Measurements from ENCODE around the gene COX7A2L.

Gene COX7A2L

DNA sequence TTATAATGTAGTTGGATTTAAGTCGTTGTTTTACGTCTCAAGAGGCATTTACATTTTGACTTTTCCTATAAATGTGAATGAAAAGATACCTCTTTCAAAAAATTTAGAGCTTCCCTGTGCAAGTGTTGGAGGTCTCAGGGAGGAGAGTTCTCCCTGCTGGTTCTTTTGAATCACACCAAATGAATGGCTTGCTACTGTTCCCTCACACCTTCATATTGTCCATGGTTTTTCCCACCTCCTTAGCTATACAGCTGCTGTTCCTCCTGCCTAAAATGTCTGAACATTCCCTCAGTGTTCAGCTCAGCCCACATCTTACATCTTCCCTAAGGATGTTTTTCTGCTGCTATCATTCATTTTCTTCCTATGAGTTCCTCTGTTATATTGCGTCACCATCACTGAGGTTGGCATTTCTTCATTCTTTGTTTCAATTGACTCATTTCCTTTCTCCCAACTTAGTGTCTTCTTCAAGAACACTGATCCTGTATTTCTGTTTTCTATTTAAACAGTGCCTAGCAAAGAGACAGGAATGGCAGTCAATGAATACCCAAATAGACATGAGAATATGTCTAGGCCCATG lies 46.0 kb downstream of the COX7A2L start:
- DNase-seq = no peak

DNA sequence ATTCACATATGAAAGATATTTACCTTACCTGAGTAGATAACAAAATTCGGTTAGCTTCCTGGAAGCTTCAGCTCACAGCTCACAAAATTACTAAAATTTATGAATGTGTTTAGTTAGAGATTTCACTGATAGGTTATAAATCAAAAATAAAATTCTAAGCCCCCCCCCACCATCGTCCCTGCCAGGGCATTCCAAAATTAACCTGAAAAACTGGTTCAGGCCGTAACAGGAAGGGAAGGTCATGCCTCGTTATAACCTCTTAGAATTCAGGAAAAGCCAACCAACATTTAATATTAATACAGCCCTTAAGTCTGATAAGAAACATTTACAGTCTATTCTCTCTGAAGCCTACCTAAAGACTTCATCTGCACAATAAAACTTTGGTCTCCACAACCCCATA lies 48.9 kb downstream of the COX7A2L start:
- no peak for DNase-seq

- DNase-seq = no peak
Observed at GRCh38 chr2:42310007-42310515, 51.0 kb downstream of the COX7A2L start.

GRCh38 chr2:42309366-42309765 lies 51.7 kb downstream of the COX7A2L start:
- DNase-seq = no peak

DNA sequence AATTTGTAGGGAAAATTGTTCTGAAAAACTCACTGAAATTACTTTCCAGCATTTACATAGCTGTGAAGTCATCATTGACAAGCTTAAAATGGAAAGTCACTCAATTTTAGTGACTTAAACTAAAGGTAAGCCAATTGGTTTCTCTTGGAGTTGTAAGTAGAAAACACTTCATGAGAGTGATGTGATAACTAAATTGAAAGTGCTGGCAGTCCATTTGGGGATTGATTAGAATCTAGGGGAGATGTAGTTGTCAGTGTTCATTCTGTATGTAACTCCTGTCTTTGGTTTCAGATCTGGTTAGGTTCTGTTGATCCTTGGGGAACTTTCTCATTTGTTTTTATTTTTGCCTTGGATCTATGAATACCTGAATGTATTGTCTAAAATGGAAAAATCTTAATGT lies 53.8 kb downstream of the COX7A2L start:
- no peak for DNase-seq

GRCh38 chr2:42304059-42304713 lies 56.8 kb downstream of the COX7A2L start:
- DNase-seq = no peak

DNA sequence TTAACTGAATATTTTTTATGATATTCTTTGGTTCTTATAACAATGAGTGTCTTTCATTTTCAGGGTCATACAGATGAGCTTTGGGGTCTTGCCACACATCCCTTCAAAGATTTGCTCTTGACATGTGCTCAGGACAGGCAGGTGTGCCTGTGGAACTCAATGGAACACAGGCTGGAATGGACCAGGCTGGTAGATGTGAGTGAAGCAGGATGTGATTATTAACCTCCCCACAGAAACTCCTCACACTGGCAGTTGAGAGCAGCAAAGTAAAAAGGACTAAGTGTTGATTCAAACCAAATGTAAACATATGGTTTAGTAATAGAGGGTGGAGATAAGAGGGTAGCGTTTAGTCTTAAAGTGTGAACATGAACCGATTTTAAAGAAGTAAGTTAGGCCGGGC lies 57.8 kb downstream of the COX7A2L start:
- no peak for DNase-seq

- DNase-seq = no peak
Observed at GRCh38 chr2:42300527-42300926, 60.5 kb downstream of the COX7A2L start.

Measured in left hindlimb (tissue), 1 donor.